Ishikawa (cell line): ENCODE data around the gene KYNU.

Experiments
- CEBPB ChIP-seq: IDR thresholded peaks from 2 replicates; pipeline ENCODE4 v1.6.1; 2012
- CREB1 ChIP-seq: IDR thresholded peaks from 2 replicates; pipeline ENCODE4 v1.6.1; 2012; ENCODE audit warnings: low read depth
- EGR1 ChIP-seq: IDR thresholded peaks from 2 replicates; pipeline ENCODE4 v1.6.1; 2012
- EP300 ChIP-seq: IDR thresholded peaks from 2 replicates; pipeline ENCODE4 v1.6.1; 2012; ENCODE audit warnings: borderline replicate concordance
- FOXM1 ChIP-seq: IDR thresholded peaks from 2 replicates; pipeline ENCODE4 v1.6.1; 2012; ENCODE audit warnings: low read depth, borderline replicate concordance
- MAX ChIP-seq: IDR thresholded peaks from 2 replicates; pipeline ENCODE4 v1.6.1; 2012
- NFIC ChIP-seq: IDR thresholded peaks from 2 replicates; pipeline ENCODE4 v1.6.1; 2012
- RAD21 ChIP-seq: IDR thresholded peaks from 2 replicates; pipeline ENCODE4 v1.6.1; 2012; ENCODE audit warnings: low read depth
- REST ChIP-seq: IDR thresholded peaks from 2 replicates; pipeline ENCODE4 v1.6.1; 2012; ENCODE audit warnings: low read depth, mild to moderate bottlenecking
- TAF1 ChIP-seq: IDR thresholded peaks from 2 replicates; pipeline ENCODE4 v1.6.1; 2012; ENCODE audit warnings: low read depth, mild to moderate bottlenecking
- TCF12 ChIP-seq: IDR thresholded peaks from 2 replicates; pipeline ENCODE4 v1.6.1; 2012; ENCODE audit warnings: low read depth
- TEAD4 ChIP-seq: IDR thresholded peaks from 2 replicates; pipeline ENCODE4 v1.6.1; 2012
- USF1 ChIP-seq: IDR thresholded peaks from 2 replicates; pipeline ENCODE4 v1.6.1; 2012
- YY1 ChIP-seq: IDR thresholded peaks from 2 replicates; pipeline ENCODE4 v1.6.1; 2012; ENCODE audit warnings: low read depth
- ZBTB7A ChIP-seq: IDR thresholded peaks from 2 replicates; pipeline ENCODE4 v1.6.1; 2012; ENCODE audit warnings: low read depth

KYNU gene

GRCh38 chr2:142942690-142943089 lies 65.2 kb downstream of the KYNU start:
- TF ChIP-seq EGR1 (no peak), NFIC (no peak), REST (no peak), TCF12 (no peak), RAD21 (no peak), TEAD4 (no peak), USF1 (no peak), MAX (no peak), TAF1 (no peak), FOXM1 (no peak), EP300 (no peak), YY1 (no peak)

- TF ChIP-seq USF1 (no peak), TEAD4 (no peak), CREB1 (no peak), FOXM1 (no peak), EP300 (no peak), YY1 (no peak)
Observed at GRCh38 chr2:142944264-142944663, 66.8 kb downstream of the KYNU start.

GRCh38 chr2:142944721-142945120 lies 67.3 kb downstream of the KYNU start:
- TF ChIP-seq USF1: no peak
- TF ChIP-seq RAD21: no peak
- no peak for TF ChIP-seq YY1
- no peak for TF ChIP-seq NFIC
- no peak for TF ChIP-seq EGR1
- no peak for TF ChIP-seq TCF12
- TF ChIP-seq FOXM1: no peak
- no peak for TF ChIP-seq MAX
- no peak for TF ChIP-seq EP300
- TF ChIP-seq REST: no peak
- TF ChIP-seq CEBPB: no peak
- no peak for TF ChIP-seq TAF1
- no peak for TF ChIP-seq CREB1
- no peak for TF ChIP-seq TEAD4
- no peak for TF ChIP-seq ZBTB7A

GRCh38 chr2:142946941-142947340 lies 69.5 kb downstream of the KYNU start:
- TF ChIP-seq TAF1 (no peak), YY1 (no peak), CREB1 (no peak), MAX (no peak), FOXM1 (no peak), REST (no peak), TCF12 (no peak), TEAD4 (no peak), NFIC (no peak), RAD21 (no peak), EGR1 (no peak), EP300 (no peak), ZBTB7A (no peak)
